HG02588 (cell line): ENCODE measurements around the gene PTGER4.
"Not testable (repeated sequence)": the region's sequence is repeated elsewhere in the genome, so short reads cannot be mapped to it uniquely, and the experiment has no call there.

Experiments used
- ATAC-seq: cut with Tn5 transposase; IDR thresholded peaks from one replicate; pipeline ENCODE4 v1.9.1; 2021; ENCODE audit warnings: mild to moderate bottlenecking, moderate library complexity; ENCODE audit not compliant: unreplicated experiment

Gene PTGER4

GRCh38 chr5:40679913-40680681 lies at the start of gene PTGER4:
Gene PTGER4, plus strand, starts transcription at chr5:40679915. Its CDS starts 1,079 bp downstream, at chr5:40680994.
- peak; percentile 32 for ATAC-seq

GRCh38 chr5:40630126-40630525 lies 49.6 kb upstream of the PTGER4 start:
- no peak for ATAC-seq

- no peak for ATAC-seq
These were observed 48.5 kb upstream of the PTGER4 start for GRCh38 chr5:40631236-40631635.

GRCh38 chr5:40634154-40634553 lies 45.6 kb upstream of the PTGER4 start:
- ATAC-seq, result no peak

GRCh38 chr5:40634593-40634992 lies 45.1 kb upstream of the PTGER4 start:
- no peak for ATAC-seq

- ATAC-seq, result not testable (repeated sequence)
These were observed 40.2 kb upstream of the PTGER4 start for GRCh38 chr5:40639531-40639930.

- ATAC-seq, result no peak
These were observed 33.4 kb upstream of the PTGER4 start for GRCh38 chr5:40646266-40646665.

- ATAC-seq, result no peak
These were observed 31.6 kb upstream of the PTGER4 start for GRCh38 chr5:40648150-40648549.

- ATAC-seq, result no peak
These were observed 30.2 kb upstream of the PTGER4 start for GRCh38 chr5:40649463-40650030.

- ATAC-seq, result no peak
These were observed 28.5 kb upstream of the PTGER4 start for GRCh38 chr5:40651201-40651600.

- ATAC-seq, result no peak
These were observed 27.1 kb upstream of the PTGER4 start for GRCh38 chr5:40652441-40653220.

- ATAC-seq, result no peak
These were observed 26.3 kb upstream of the PTGER4 start for GRCh38 chr5:40653221-40654022.

GRCh38 chr5:40654377-40654991 lies 25.2 kb upstream of the PTGER4 start:
- no peak for ATAC-seq

GRCh38 chr5:40655138-40655537 lies 24.6 kb upstream of the PTGER4 start:
- ATAC-seq, result no peak

GRCh38 chr5:40656091-40656490 lies 23.6 kb upstream of the PTGER4 start:
- not testable (repeated sequence) for ATAC-seq

- no peak for ATAC-seq
These were observed 22.9 kb upstream of the PTGER4 start for GRCh38 chr5:40656766-40657165.

- no peak for ATAC-seq
These were observed 19.0 kb upstream of the PTGER4 start for GRCh38 chr5:40660751-40661150.

GRCh38 chr5:40665635-40666298 lies 13.9 kb upstream of the PTGER4 start:
- ATAC-seq, result no peak

GRCh38 chr5:40666657-40667056 lies 13.1 kb upstream of the PTGER4 start:
- ATAC-seq, result no peak

GRCh38 chr5:40667161-40667663 lies 12.5 kb upstream of the PTGER4 start:
- ATAC-seq, result no peak
